Measurements from ENCODE around the gene AGMAT.

- TF ChIP-seq CTCF (IDR thresholded peaks at IDR 0.05) (no peak), POLR2A (IDR thresholded peaks at IDR 0.05) (no peak)
Measured at GRCh38 chr1:15575549-15576150, 9.2 kb downstream of the AGMAT start.

All from testis (tissue), 2 donors.